Measurements from ENCODE around the gene MAEA. TPM values are rescaled to one million over a fixed set of nuclear protein-coding genes. Genes with fewer than 3 reads are reported as not detected.

MAEA gene
- total RNA-seq (2014; rRNA removed; shearing (Covaris generic)) (99.0 and 120 TPM in 2 replicates), polyA plus RNA-seq (2016; fragmentation: Nextera tagmentation; extraction: Ambion mirVana) (48.3 and 49.8 TPM in 2 replicates)
- long read RNA-seq, transcript MAEA-202 (9 exons, 2,222 nt), result major isoform, 71 of 79 reads
- long read RNA-seq, partial matches to known transcripts, result 1 of 79 reads
- long read RNA-seq, other reads (novel, unspliced or antisense), result 3 of 79 reads

DNA sequence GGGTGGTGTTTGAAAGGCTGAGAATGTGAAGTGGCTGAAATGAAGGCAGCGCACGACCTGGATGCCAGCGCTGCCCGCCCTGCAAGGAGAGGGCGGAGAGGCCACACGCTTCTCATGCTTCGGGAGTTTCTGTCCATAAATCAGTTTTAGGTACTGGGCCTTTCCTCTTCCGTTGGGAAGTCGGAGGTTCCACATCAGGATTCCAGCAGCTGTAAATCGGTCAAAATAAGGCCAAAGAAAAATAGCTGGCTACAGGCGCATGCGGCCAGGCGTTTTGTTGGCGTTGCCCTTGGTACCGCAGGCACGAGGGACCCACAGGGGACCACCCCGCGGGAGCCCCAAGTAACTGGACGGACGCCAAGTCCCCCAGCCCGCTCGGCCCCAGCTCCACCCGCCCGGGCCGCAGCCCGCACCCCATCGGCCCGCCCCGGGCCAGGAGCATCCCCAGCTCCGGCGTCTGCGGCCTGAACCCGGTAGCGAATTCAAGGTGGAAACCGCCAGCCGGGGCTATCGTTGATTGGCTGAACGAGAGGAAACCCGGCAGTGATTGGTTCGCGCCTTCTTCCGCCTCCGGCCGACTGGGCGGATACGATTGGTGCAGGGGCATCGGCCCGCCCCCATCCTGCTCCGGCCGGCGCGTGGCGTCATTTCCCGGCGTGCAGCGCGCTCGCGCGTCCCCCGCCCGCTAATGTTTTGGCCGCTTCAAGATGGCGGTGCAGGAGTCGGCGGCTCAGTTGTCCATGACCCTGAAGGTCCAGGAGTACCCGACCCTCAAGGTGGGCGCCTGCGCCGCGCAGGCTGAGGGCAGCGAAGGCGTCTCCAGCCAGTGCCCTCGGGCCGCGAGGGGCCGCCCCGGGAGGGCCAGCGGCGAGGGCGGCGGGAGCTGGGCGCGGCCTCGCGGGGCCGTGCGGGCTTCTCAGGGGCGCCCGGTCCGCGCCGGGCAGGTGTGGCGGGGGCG lies at the start of gene MAEA:
TSS of gene MAEA (plus strand) at position 685 of the 958 bp plus-strand sequence. CDS start at position 708, 23 bp downstream.
- peaks cover 21% of the 10 kb centered on the region for H3K4me1 ChIP-seq (ENCODE audit: insufficient read depth)
- H3K79me2 ChIP-seq (replicated peaks; ENCODE audit: insufficient read depth), result peaks cover 46% of the 10 kb centered on the region
- H3K4me3 ChIP-seq, result peak within 1 kb of the TSS; percentile 96
- ATAC-seq (peak; percentile 93), DNase-seq (ENCODE audit: low spot score) (peak; percentile 99)
- no peaks in the 10 kb centered on the region for H3K36me3 ChIP-seq (ENCODE audit: insufficient read depth)
- H3K4me1 Mint-ChIP-seq, result peaks cover 29% of the 10 kb centered on the region
- no peak for TF ChIP-seq STAT1 (IDR thresholded peaks at IDR 0.05; ENCODE audit: unreplicated experiment)
- TF ChIP-seq ZNF114 (CRISPR knock-in tag; IDR thresholded peaks at IDR 0.05), result no peak
- TF ChIP-seq, protein P1, sequence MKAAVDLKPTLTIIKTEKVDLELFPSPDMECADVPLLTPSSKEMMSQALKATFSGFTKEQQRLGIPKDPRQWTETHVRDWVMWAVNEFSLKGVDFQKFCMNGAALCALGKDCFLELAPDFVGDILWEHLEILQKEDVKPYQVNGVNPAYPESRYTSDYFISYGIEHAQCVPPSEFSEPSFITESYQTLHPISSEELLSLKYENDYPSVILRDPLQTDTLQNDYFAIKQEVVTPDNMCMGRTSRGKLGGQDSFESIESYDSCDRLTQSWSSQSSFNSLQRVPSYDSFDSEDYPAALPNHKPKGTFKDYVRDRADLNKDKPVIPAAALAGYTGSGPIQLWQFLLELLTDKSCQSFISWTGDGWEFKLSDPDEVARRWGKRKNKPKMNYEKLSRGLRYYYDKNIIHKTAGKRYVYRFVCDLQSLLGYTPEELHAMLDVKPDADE (IDR thresholded peaks at IDR 0.05), result peak; percentile 69
- no peak for TF ChIP-seq EZH2phosphoT487 (IDR thresholded peaks at IDR 0.05; ENCODE audit: unreplicated experiment)
- TF ChIP-seq CREB1 (CRISPR knock-in tag; IDR thresholded peaks at IDR 0.05; ENCODE audit: low read depth), result peak; percentile 84
- TF ChIP-seq, protein P2, sequence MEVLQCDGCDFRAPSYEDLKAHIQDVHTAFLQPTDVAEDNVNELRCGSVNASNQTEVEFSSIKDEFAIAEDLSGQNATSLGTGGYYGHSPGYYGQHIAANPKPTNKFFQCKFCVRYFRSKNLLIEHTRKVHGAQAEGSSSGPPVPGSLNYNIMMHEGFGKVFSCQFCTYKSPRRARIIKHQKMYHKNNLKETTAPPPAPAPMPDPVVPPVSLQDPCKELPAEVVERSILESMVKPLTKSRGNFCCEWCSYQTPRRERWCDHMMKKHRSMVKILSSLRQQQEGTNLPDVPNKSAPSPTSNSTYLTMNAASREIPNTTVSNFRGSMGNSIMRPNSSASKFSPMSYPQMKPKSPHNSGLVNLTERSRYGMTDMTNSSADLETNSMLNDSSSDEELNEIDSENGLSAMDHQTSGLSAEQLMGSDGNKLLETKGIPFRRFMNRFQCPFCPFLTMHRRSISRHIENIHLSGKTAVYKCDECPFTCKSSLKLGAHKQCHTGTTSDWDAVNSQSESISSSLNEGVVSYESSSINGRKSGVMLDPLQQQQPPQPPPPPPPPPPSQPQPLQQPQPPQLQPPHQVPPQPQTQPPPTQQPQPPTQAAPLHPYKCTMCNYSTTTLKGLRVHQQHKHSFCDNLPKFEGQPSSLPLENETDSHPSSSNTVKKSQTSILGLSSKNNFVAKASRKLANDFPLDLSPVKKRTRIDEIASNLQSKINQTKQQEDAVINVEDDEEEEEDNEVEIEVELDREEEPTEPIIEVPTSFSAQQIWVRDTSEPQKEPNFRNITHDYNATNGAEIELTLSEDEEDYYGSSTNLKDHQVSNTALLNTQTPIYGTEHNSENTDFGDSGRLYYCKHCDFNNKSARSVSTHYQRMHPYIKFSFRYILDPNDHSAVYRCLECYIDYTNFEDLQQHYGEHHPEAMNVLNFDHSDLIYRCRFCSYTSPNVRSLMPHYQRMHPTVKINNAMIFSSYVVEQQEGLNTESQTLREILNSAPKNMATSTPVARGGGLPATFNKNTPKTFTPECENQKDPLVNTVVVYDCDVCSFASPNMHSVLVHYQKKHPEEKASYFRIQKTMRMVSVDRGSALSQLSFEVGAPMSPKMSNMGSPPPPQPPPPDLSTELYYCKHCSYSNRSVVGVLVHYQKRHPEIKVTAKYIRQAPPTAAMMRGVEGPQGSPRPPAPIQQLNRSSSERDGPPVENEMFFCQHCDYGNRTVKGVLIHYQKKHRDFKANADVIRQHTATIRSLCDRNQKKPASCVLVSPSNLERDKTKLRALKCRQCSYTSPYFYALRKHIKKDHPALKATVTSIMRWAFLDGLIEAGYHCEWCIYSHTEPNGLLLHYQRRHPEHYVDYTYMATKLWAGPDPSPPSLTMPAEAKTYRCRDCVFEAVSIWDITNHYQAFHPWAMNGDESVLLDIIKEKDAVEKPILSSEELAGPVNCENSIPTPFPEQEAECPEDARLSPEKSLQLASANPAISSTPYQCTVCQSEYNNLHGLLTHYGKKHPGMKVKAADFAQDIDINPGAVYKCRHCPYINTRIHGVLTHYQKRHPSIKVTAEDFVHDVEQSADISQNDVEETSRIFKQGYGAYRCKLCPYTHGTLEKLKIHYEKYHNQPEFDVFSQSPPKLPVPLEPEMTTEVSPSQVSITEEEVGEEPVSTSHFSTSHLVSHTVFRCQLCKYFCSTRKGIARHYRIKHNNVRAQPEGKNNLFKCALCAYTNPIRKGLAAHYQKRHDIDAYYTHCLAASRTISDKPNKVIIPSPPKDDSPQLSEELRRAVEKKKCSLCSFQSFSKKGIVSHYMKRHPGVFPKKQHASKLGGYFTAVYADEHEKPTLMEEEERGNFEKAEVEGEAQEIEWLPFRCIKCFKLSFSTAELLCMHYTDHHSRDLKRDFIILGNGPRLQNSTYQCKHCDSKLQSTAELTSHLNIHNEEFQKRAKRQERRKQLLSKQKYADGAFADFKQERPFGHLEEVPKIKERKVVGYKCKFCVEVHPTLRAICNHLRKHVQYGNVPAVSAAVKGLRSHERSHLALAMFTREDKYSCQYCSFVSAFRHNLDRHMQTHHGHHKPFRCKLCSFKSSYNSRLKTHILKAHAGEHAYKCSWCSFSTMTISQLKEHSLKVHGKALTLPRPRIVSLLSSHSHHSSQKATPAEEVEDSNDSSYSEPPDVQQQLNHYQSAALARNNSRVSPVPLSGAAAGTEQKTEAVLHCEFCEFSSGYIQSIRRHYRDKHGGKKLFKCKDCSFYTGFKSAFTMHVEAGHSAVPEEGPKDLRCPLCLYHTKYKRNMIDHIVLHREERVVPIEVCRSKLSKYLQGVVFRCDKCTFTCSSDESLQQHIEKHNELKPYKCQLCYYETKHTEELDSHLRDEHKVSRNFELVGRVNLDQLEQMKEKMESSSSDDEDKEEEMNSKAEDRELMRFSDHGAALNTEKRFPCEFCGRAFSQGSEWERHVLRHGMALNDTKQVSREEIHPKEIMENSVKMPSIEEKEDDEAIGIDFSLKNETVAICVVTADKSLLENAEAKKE (CRISPR knock-in tag; IDR thresholded peaks at IDR 0.05), result no peak
- TF ChIP-seq POLR2AphosphoS5 (IDR thresholded peaks at IDR 0.05; ENCODE audit: low read depth), result peak; percentile 80
- TF ChIP-seq NANOG (IDR thresholded peaks at IDR 0.05; ENCODE audit: borderline replicate concordance), result no peak
- TF ChIP-seq, protein P3, sequence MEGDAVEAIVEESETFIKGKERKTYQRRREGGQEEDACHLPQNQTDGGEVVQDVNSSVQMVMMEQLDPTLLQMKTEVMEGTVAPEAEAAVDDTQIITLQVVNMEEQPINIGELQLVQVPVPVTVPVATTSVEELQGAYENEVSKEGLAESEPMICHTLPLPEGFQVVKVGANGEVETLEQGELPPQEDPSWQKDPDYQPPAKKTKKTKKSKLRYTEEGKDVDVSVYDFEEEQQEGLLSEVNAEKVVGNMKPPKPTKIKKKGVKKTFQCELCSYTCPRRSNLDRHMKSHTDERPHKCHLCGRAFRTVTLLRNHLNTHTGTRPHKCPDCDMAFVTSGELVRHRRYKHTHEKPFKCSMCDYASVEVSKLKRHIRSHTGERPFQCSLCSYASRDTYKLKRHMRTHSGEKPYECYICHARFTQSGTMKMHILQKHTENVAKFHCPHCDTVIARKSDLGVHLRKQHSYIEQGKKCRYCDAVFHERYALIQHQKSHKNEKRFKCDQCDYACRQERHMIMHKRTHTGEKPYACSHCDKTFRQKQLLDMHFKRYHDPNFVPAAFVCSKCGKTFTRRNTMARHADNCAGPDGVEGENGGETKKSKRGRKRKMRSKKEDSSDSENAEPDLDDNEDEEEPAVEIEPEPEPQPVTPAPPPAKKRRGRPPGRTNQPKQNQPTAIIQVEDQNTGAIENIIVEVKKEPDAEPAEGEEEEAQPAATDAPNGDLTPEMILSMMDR (conservative IDR thresholded peaks at IDR 0.05; ENCODE audit: low read depth in 2 of 2), result no peak
- peak within 1 kb of the TSS; percentile 97 for H3K4me3 Mint-ChIP-seq
- H4K20me1 ChIP-seq (replicated peaks; ENCODE audit: insufficient read depth), result peaks cover 32% of the 10 kb centered on the region
- peak within 1 kb of the TSS; percentile 99 for H3K4me2 ChIP-seq
- H2AFZ ChIP-seq, result peak within 1 kb of the TSS; percentile 61; the same call in 1 of the 2 replicates
- 0 out of 2 replicates have a peak, but pooled peaks cover 7% of the 10 kb centered on the region for H3K9me2 ChIP-seq (ENCODE audit: insufficient read depth)
- H3K27me3 ChIP-seq (ENCODE audit: insufficient read depth), result no peaks in the 10 kb centered on the region
- peak within 1 kb of the TSS; percentile 97 for H3K27ac Mint-ChIP-seq
- peaks cover 26% of the 10 kb centered on the region for H3K36me3 Mint-ChIP-seq (ENCODE audit: low read depth)
- H3K9me3 Mint-ChIP-seq, result peaks cover 40% of the 10 kb centered on the region
- H3K27ac ChIP-seq (ENCODE audit: low read depth), result peak within 1 kb of the TSS; percentile 80
- no peaks in the 10 kb centered on the region for H3F3A ChIP-seq (replicated peaks; ENCODE audit: low read depth)
- H3K27me3 Mint-ChIP-seq (ENCODE audit: insufficient read depth, low read depth, poor library complexity), result peaks cover 9% of the 10 kb centered on the region
